ENCODE data around the gene UBE2O. TPM values are rescaled to one million over a fixed set of nuclear protein-coding genes. Genes with fewer than 3 reads are reported as not detected.

The UBE2O gene
- polyA plus RNA-seq, 1 experiment: 14.2 TPM

- Histone ChIP-seq H3K27ac (ENCODE audit: low read depth, low read length) (no peak overlapping the region), H3K27me3 (ENCODE audit: control insufficient read depth, insufficient read depth, low read length) (no peaks in the 10 kb centered on the region), H3K4me3 (ENCODE audit: low read depth, low read length) (no peak overlapping the region), H3K9me3 (ENCODE audit: control insufficient read depth, insufficient read depth, low read length) (no peaks in the 10 kb centered on the region)
- TF ChIP-seq CTCF (IDR thresholded peaks at IDR 0.05; ENCODE audit: low read depth, low read length): no peak
- CTCF ChIA-PET: interaction anchor here (1.0 to 1.4 kb wide), 2 partner anchors 16 to 17 kb away, joined by 3 to 4 read pairs; no protein-coding TSS in a partner anchor
- POLR2A ChIA-PET: no interaction called here
- no peak for DNase-seq (ENCODE audit: low read depth, low spot score)
Observed at GRCh38 chr17:76442341-76443338, 10.3 kb downstream of the UBE2O start.

GRCh38 chr17:76441686-76442340 is 11.1 kb downstream of the UBE2O start:
- no peak overlapping the region for H3K4me3 ChIP-seq (ENCODE audit: low read depth, low read length)
- H3K9me3 ChIP-seq (ENCODE audit: control insufficient read depth, insufficient read depth, low read length): no peaks in the 10 kb centered on the region
- H3K27me3 ChIP-seq (ENCODE audit: control insufficient read depth, insufficient read depth, low read length): no peaks in the 10 kb centered on the region
- no peak overlapping the region for H3K27ac ChIP-seq (ENCODE audit: low read depth, low read length)
- no peak for DNase-seq (ENCODE audit: low read depth, low spot score)
- ChIA-PET CTCF (interaction anchor here (1.4 kb wide), 1 partner anchor 17 kb away, joined by 4 read pairs; no protein-coding TSS in a partner anchor), POLR2A (no interaction called here)
- no peak for TF ChIP-seq CTCF (IDR thresholded peaks at IDR 0.05; ENCODE audit: low read depth, low read length)

- ChIA-PET CTCF (no interaction called here), POLR2A (no interaction called here)
- Histone ChIP-seq H3K27ac (ENCODE audit: low read depth, low read length) (no peak overlapping the region), H3K9me3 (ENCODE audit: control insufficient read depth, insufficient read depth, low read length) (no peaks in the 10 kb centered on the region), H3K4me3 (ENCODE audit: low read depth, low read length) (no peak overlapping the region), H3K27me3 (ENCODE audit: control insufficient read depth, insufficient read depth, low read length) (no peaks in the 10 kb centered on the region)
- no peak for DNase-seq (ENCODE audit: low read depth, low spot score)
- no peak for TF ChIP-seq CTCF (IDR thresholded peaks at IDR 0.05; ENCODE audit: low read depth, low read length)
Observed at GRCh38 chr17:76440751-76441362, 12.1 kb downstream of the UBE2O start.

GRCh38 chr17:76439314-76439928 is 13.5 kb downstream of the UBE2O start:
- Histone ChIP-seq H3K27me3 (ENCODE audit: control insufficient read depth, insufficient read depth, low read length) (no peaks in the 10 kb centered on the region), H3K4me3 (ENCODE audit: low read depth, low read length) (no peak overlapping the region), H3K27ac (ENCODE audit: low read depth, low read length) (no peak overlapping the region), H3K9me3 (ENCODE audit: control insufficient read depth, insufficient read depth, low read length) (no peaks in the 10 kb centered on the region)
- POLR2A ChIA-PET: no interaction called here
- no peak for DNase-seq (ENCODE audit: low read depth, low spot score)
- CTCF ChIA-PET: no interaction called here
- TF ChIP-seq CTCF (IDR thresholded peaks at IDR 0.05; ENCODE audit: low read depth, low read length): no peak

All from AG04450 (cell line).